CD4-positive, CD25-positive, alpha-beta regulatory T cell (primary cell): Measurements from ENCODE around the gene NEURL1B. TPM values are rescaled to one million over a fixed set of nuclear protein-coding genes. Genes with fewer than 3 reads are reported as not detected.

ENCODE experiments used
- ATAC-seq, 2 donors: fragments of 150-1000 bp; cut with Tn5 transposase; one replicate each; pipeline ENCODE4 v1.10.0; 2021; ENCODE audit warnings: low read depth in 2 of 2, moderate number of reproducible peaks in 2 of 2, moderate library complexity in 1 of 2
- DNase-seq, 3 donors: peaks; one replicate each; pipeline versions ENCODE4 v3.0.0 to v3.0.0-alpha.2; 2012 to 2022; ENCODE audit warnings: mixed read lengths in 1 of 3
- H3K27ac ChIP-seq: one replicate; pipeline ENCODE4 v1.7.0; 2013; ENCODE audit warnings: mild to moderate bottlenecking, low read length; ENCODE audit not compliant: insufficient read depth, poor library complexity, severe bottlenecking
- H3K27me3 ChIP-seq: one replicate; pipeline ENCODE4 v1.7.0; 2013; ENCODE audit warnings: low read length; ENCODE audit not compliant: control insufficient read depth, insufficient read depth
- H3K36me3 ChIP-seq: one replicate; pipeline ENCODE4 v1.7.0; 2013; ENCODE audit warnings: mild to moderate bottlenecking, low read length, moderate library complexity; ENCODE audit not compliant: control insufficient read depth, insufficient read depth
- H3K4me1 ChIP-seq: 2 replicates; pipeline ENCODE4 v1.7.0; 2013; ENCODE audit warnings: mild to moderate bottlenecking, low read length; ENCODE audit not compliant: insufficient read depth, control insufficient read depth, poor library complexity, severe bottlenecking
- H3K4me3 ChIP-seq: one replicate; pipeline ENCODE4 v1.7.0; 2013; ENCODE audit warnings: low read depth, mild to moderate bottlenecking, low read length, moderate library complexity
- H3K9me3 ChIP-seq, 2 experiments: 1 replicate in 1 of 2; 2 replicates in 1 of 2; pipeline ENCODE4 v1.7.0; 2013; ENCODE audit warnings: low read length in 2 of 2, mild to moderate bottlenecking in 1 of 2, moderate library complexity in 1 of 2; ENCODE audit not compliant: control insufficient read depth in 2 of 2
- H3K27ac Mint-ChIP-seq, 3 donors: one replicate each; pipeline ENCODE4 v1.8.0; 2020 to 2022; ENCODE audit warnings: mild to moderate bottlenecking in 3 of 3, mixed read lengths in 3 of 3, moderate library complexity in 2 of 3
- H3K27me3 Mint-ChIP-seq: one replicate; pipeline ENCODE4 v1.8.0; 2022; ENCODE audit warnings: mild to moderate bottlenecking, mixed read lengths
- H3K36me3 Mint-ChIP-seq: one replicate; pipeline ENCODE4 v1.8.0; 2020; ENCODE audit warnings: mixed read lengths
- H3K4me1 Mint-ChIP-seq, 4 donors: one replicate each; pipeline ENCODE4 v1.8.0; 2020 to 2022; ENCODE audit warnings: mixed read lengths in 4 of 4, mild to moderate bottlenecking in 1 of 4
- H3K4me3 Mint-ChIP-seq, 4 donors: one replicate each; pipeline ENCODE4 v1.8.0; 2020 to 2022; ENCODE audit warnings: mild to moderate bottlenecking in 4 of 4, mixed read lengths in 4 of 4, moderate library complexity in 3 of 4
- H3K9me3 Mint-ChIP-seq, 7 donors: one replicate each; pipeline ENCODE4 v1.8.0; 2020 to 2022; ENCODE audit warnings: mixed read lengths in 7 of 7, mild to moderate bottlenecking in 3 of 7, moderate library complexity in 2 of 7
- polyA plus RNA-seq, 4 donors: library from polyadenylated mRNA; unstranded; fragments of 300-500 nt; fragmentation: Illumina TruSeq; gene quantifications; one replicate each; pipeline ENCODE4 v1.2.3, GENCODE V29; 2021
- total RNA-seq: library from RNA; stranded (reverse); gene quantifications from one replicate; pipeline ENCODE4 v1.2.3, GENCODE V29; 2022

Gene NEURL1B
- total and polyA plus RNA-seq, 5 donors from 2014 or later: 0.22 TPM; not detected in 4

GRCh38 chr5:172630482-172630881 is 10.6 kb upstream of the NEURL1B start:
- peaks cover 1% of the 10 kb centered on the region for H3K27me3 ChIP-seq
- H3K27ac ChIP-seq: no peak overlapping the region
- H3K36me3 Mint-ChIP-seq: no peaks in the 10 kb centered on the region
- H3K4me3 Mint-ChIP-seq: no peak overlapping the region
- no peaks in the 10 kb centered on the region for H3K36me3 ChIP-seq
- no peak overlapping the region for H3K4me3 ChIP-seq
- H3K4me1 ChIP-seq: no peaks in the 10 kb centered on the region
- H3K4me1 Mint-ChIP-seq: no peaks in the 10 kb centered on the region
- DNase-seq (no peak), ATAC-seq (no peak)
- H3K9me3 Mint-ChIP-seq: peaks cover 0 to 2% (median 0%) of the 10 kb centered on the region in 7 donors
- H3K27me3 Mint-ChIP-seq: peaks cover 8% of the 10 kb centered on the region
- H3K9me3 ChIP-seq: no peaks in the 10 kb centered on the region
- H3K27ac Mint-ChIP-seq: no peak overlapping the region

GRCh38 chr5:172630986-172631385 is 10.1 kb upstream of the NEURL1B start:
- Histone ChIP-seq H3K27ac (no peak overlapping the region), H3K36me3 (no peaks in the 10 kb centered on the region), H3K4me1 (no peaks in the 10 kb centered on the region), H3K4me3 (no peak overlapping the region), H3K9me3 (no peaks in the 10 kb centered on the region), H3K27me3 (peaks cover 1% of the 10 kb centered on the region)
- DNase-seq: no peak
- H3K4me3 Mint-ChIP-seq: no peak overlapping the region
- no peaks in the 10 kb centered on the region for H3K36me3 Mint-ChIP-seq
- H3K4me1 Mint-ChIP-seq: no peaks in the 10 kb centered on the region
- no peak for ATAC-seq
- no peak overlapping the region for H3K27ac Mint-ChIP-seq
- peaks cover 6% of the 10 kb centered on the region for H3K27me3 Mint-ChIP-seq
- peaks cover 0 to 2% (median 0%) of the 10 kb centered on the region in 7 donors for H3K9me3 Mint-ChIP-seq

- H3K9me3 ChIP-seq: no peaks in the 10 kb centered on the region
- H3K4me3 Mint-ChIP-seq: no peak overlapping the region
- H3K27ac Mint-ChIP-seq: no peak overlapping the region
- H3K9me3 Mint-ChIP-seq: peaks cover 0 to 2% (median 0%) of the 10 kb centered on the region in 7 donors
- no peak for DNase-seq
- ATAC-seq: no peak
- H3K27me3 Mint-ChIP-seq: peaks cover 9% of the 10 kb centered on the region
- no peak overlapping the region for H3K4me3 ChIP-seq
- no peaks in the 10 kb centered on the region for H3K36me3 Mint-ChIP-seq
- H3K4me1 ChIP-seq: no peaks in the 10 kb centered on the region
- H3K36me3 ChIP-seq: no peaks in the 10 kb centered on the region
- peaks cover 1% of the 10 kb centered on the region for H3K27me3 ChIP-seq
- H3K4me1 Mint-ChIP-seq: no peaks in the 10 kb centered on the region
- no peak overlapping the region for H3K27ac ChIP-seq
These were observed 8.5 kb upstream of the NEURL1B start for GRCh38 chr5:172632346-172633092.

GRCh38 chr5:172633403-172633970 is 7.6 kb upstream of the NEURL1B start:
- H3K4me1 Mint-ChIP-seq: no peaks in the 10 kb centered on the region
- DNase-seq: no peak

GRCh38 chr5:172634106-172634899 is 6.8 kb upstream of the NEURL1B start:
- H3K9me3 Mint-ChIP-seq: peaks cover 0 to 2% (median 0%) of the 10 kb centered on the region in 7 donors
- H3K36me3 ChIP-seq: no peaks in the 10 kb centered on the region
- no peak overlapping the region for H3K4me3 ChIP-seq
- H3K4me1 Mint-ChIP-seq: no peaks in the 10 kb centered on the region
- no peaks in the 10 kb centered on the region for H3K9me3 ChIP-seq
- no peaks in the 10 kb centered on the region for H3K4me1 ChIP-seq
- peaks cover 23% of the 10 kb centered on the region for H3K27me3 Mint-ChIP-seq
- H3K36me3 Mint-ChIP-seq: no peaks in the 10 kb centered on the region
- no peak overlapping the region for H3K4me3 Mint-ChIP-seq
- H3K27me3 ChIP-seq: peaks cover 1% of the 10 kb centered on the region
- no peak overlapping the region for H3K27ac Mint-ChIP-seq
- DNase-seq (no peak), ATAC-seq (no peak)
- H3K27ac ChIP-seq: no peak overlapping the region

More at GRCh38 chr5:172633403-172633970, 7.6 kb upstream of the NEURL1B start:
- H3K27ac Mint-ChIP-seq: no peak overlapping the region
- H3K9me3 Mint-ChIP-seq: peaks cover 0 to 2% (median 0%) of the 10 kb centered on the region in 7 donors
- Histone ChIP-seq H3K9me3 (no peaks in the 10 kb centered on the region), H3K27ac (no peak overlapping the region), H3K36me3 (no peaks in the 10 kb centered on the region), H3K27me3 (peaks cover 1% of the 10 kb centered on the region), H3K4me1 (no peaks in the 10 kb centered on the region), H3K4me3 (no peak overlapping the region)
- H3K4me3 Mint-ChIP-seq: no peak overlapping the region
- ATAC-seq: no peak
- H3K36me3 Mint-ChIP-seq: no peaks in the 10 kb centered on the region
- H3K27me3 Mint-ChIP-seq: peaks cover 15% of the 10 kb centered on the region

- ATAC-seq (no peak), DNase-seq (no peak)
- H3K27me3 Mint-ChIP-seq: peaks cover 30% of the 10 kb centered on the region
- H3K27ac ChIP-seq: no peak overlapping the region
- H3K27me3 ChIP-seq: peaks cover 1% of the 10 kb centered on the region
- H3K9me3 ChIP-seq: no peaks in the 10 kb centered on the region
- no peaks in the 10 kb centered on the region for H3K36me3 Mint-ChIP-seq
- H3K4me1 ChIP-seq: no peaks in the 10 kb centered on the region
- peaks cover 0 to 2% (median 0%) of the 10 kb centered on the region in 7 donors for H3K9me3 Mint-ChIP-seq
- no peaks in the 10 kb centered on the region for H3K4me1 Mint-ChIP-seq
- no peak overlapping the region for H3K27ac Mint-ChIP-seq
- no peaks in the 10 kb centered on the region for H3K36me3 ChIP-seq
- peak overlapping the region in 1 of 4 donors; percentile 51 for H3K4me3 Mint-ChIP-seq
- no peak overlapping the region for H3K4me3 ChIP-seq
These were observed 6.0 kb upstream of the NEURL1B start for GRCh38 chr5:172635038-172635437.

GRCh38 chr5:172636279-172637050 is 4.6 kb upstream of the NEURL1B start:
- no peak overlapping the region for H3K4me3 ChIP-seq
- Mint-ChIP-seq H3K4me3 (no peak overlapping the region), H3K27me3 (peaks cover 34% of the 10 kb centered on the region), H3K4me1 (peaks cover 0 to 5% (median 0%) of the 10 kb centered on the region in 4 donors), H3K9me3 (peaks cover 0 to 2% (median 0%) of the 10 kb centered on the region in 7 donors), H3K27ac (no peak overlapping the region), H3K36me3 (no peaks in the 10 kb centered on the region)
- DNase-seq (no peak), ATAC-seq (no peak)
- H3K27me3 ChIP-seq: peaks cover under 1% of the 10 kb centered on the region
- H3K4me1 ChIP-seq: peaks cover 11% of the 10 kb centered on the region
- H3K9me3 ChIP-seq: no peaks in the 10 kb centered on the region
- no peak overlapping the region for H3K27ac ChIP-seq
- H3K36me3 ChIP-seq: no peaks in the 10 kb centered on the region
